HepG2 (cell line): ENCODE data around the gene GLB1L3. TPM values are rescaled to one million over a fixed set of nuclear protein-coding genes. Genes with fewer than 3 reads are reported as not detected.

Experiments
- BCLAF1 ChIP-seq: fragments of 450-650 bp; IDR thresholded peaks from 2 replicates; pipeline ENCODE4 v1.6.1; 2017; ENCODE audit warnings: mild to moderate bottlenecking
- DNMT3B ChIP-seq: conservative IDR thresholded peaks from 2 replicates; pipeline ENCODE4 v1.6.1; 2016; ENCODE audit warnings: missing biosample characterization, control low read depth
- FOXC1 ChIP-seq: sonication (generic); formaldehyde crosslinking; IDR thresholded peaks from 2 replicates; pipeline ENCODE4 v1.8.0; 2022; ENCODE audit warnings: mild to moderate bottlenecking, missing genetic modification reagents, borderline replicate concordance
- GATAD1 ChIP-seq: IDR thresholded peaks from 2 replicates; pipeline ENCODE4 v1.6.1; 2016; ENCODE audit warnings: missing genetic modification reagents, missing compliant biosample characterization
- HDAC1 ChIP-seq: sonication (generic); formaldehyde crosslinking; IDR thresholded peaks from 2 replicates; pipeline ENCODE4 v1.5.1; 2020; ENCODE audit warnings: mild to moderate bottlenecking, missing genetic modification reagents
- MATR3 ChIP-seq: sonication (generic); formaldehyde crosslinking; IDR thresholded peaks from 2 replicates; pipeline ENCODE4 v1.4.0; 2020; ENCODE audit warnings: missing genetic modification reagents
- MTF1 ChIP-seq: sonication (generic); formaldehyde crosslinking; IDR thresholded peaks from 2 replicates; pipeline ENCODE4 v1.5.0; 2020; ENCODE audit warnings: missing genetic modification reagents
- NFYB ChIP-seq: sonication (generic); formaldehyde crosslinking; IDR thresholded peaks from 2 replicates; pipeline ENCODE4 v1.4.0; 2020; ENCODE audit warnings: missing genetic modification reagents
- NR2F6 ChIP-seq, 2 experiments: IDR thresholded peaks; 2 replicates each; pipeline ENCODE4 v1.6.1; 2016; ENCODE audit warnings: antibody characterized with exemption in 1 of 2, mild to moderate bottlenecking in 1 of 2
- PHB2 ChIP-seq: fragments of 450-650 bp; IDR thresholded peaks from 2 replicates; pipeline ENCODE4 v1.6.1; 2018; ENCODE audit not compliant: partially characterized antibody
- PHF20 ChIP-seq: sonication (generic); formaldehyde crosslinking; IDR thresholded peaks from 2 replicates; pipeline ENCODE4 v1.5.0; 2020; ENCODE audit warnings: mild to moderate bottlenecking, missing genetic modification reagents
- SP2 ChIP-seq: sonication (generic); formaldehyde crosslinking; IDR thresholded peaks from 2 replicates; pipeline ENCODE4 v1.5.1; 2020; ENCODE audit warnings: mild to moderate bottlenecking, missing genetic modification reagents
- TCF7L2 ChIP-seq: IDR thresholded peaks from 2 replicates; pipeline ENCODE4 v1.6.1; 2011; ENCODE audit warnings: mild to moderate bottlenecking, low read depth, low read length, moderate library complexity
- THYN1 ChIP-seq: sonication (generic); formaldehyde crosslinking; IDR thresholded peaks from 2 replicates; pipeline ENCODE4 v1.8.1; 2023; ENCODE audit warnings: low read depth, mild to moderate bottlenecking, moderate library complexity, missing genetic modification reagents, borderline replicate concordance
- ZC3H4 ChIP-seq: sonication (generic); formaldehyde crosslinking; IDR thresholded peaks from 2 replicates; pipeline ENCODE4 v1.4.0; 2020; ENCODE audit warnings: missing genetic modification reagents, borderline replicate concordance
- ZFP62 ChIP-seq: sonication (generic); formaldehyde crosslinking; IDR thresholded peaks from 2 replicates; pipeline ENCODE4 v1.4.0; 2020; ENCODE audit warnings: missing genetic modification reagents
- ZNF10 ChIP-seq: sonication (generic); formaldehyde crosslinking; IDR thresholded peaks from 2 replicates; pipeline ENCODE4 v1.4.0; 2020; ENCODE audit warnings: mild to moderate bottlenecking, low read depth, missing genetic modification reagents, borderline replicate concordance
- ZNF615 ChIP-seq: sonication (generic); formaldehyde crosslinking; IDR thresholded peaks from 2 replicates; pipeline ENCODE4 v1.5.0; 2020; ENCODE audit warnings: mild to moderate bottlenecking, missing genetic modification reagents, borderline replicate concordance
- polyA plus RNA-seq, 8 experiments: library from polyadenylated mRNA; depleted of rRNA in 3 of 8; stranded (reverse) in 7 of 8; unstranded in 1 of 8; fragments of >200 nt; fragmentation: Illumina TruSeq in 4 of 8; extraction: Trizol in 4 of 8; gene quantifications; 2 replicates each; pipeline versions ENCODE4 v1.2.1 to v1.2.3, GENCODE V29; 2011 to 2016; ENCODE audit warnings: low read depth in 4 of 8, missing spikeins in 1 of 8, mixed read lengths in 1 of 8; ENCODE audit not compliant: insufficient read depth in 1 of 8
- total RNA-seq, 5 experiments: library from RNA; depleted of rRNA; stranded (reverse); fragments of >200 nt; fragmentation: Illumina TruSeq; extraction: Trizol; gene quantifications; 2 replicates each; pipeline ENCODE4 v1.2.3, GENCODE V29; 2016; ENCODE audit warnings: low read depth in 1 of 5
- TF ChIP-seq, protein P1 (sequence below): sonication (generic); formaldehyde crosslinking; IDR thresholded peaks from 2 replicates; pipeline ENCODE4 v1.5.0; 2020; ENCODE audit warnings: missing genetic modification reagents
- TF ChIP-seq, protein P2 (sequence below): sonication (generic); formaldehyde crosslinking; IDR thresholded peaks from 2 replicates; pipeline ENCODE4 v1.5.1; 2020; ENCODE audit warnings: mild to moderate bottlenecking, missing genetic modification reagents, moderate library complexity
- TF ChIP-seq, protein P3 (sequence below): sonication (generic); formaldehyde crosslinking; IDR thresholded peaks from 2 replicates; pipeline ENCODE4 v1.4.0; 2020; ENCODE audit warnings: low read depth, mild to moderate bottlenecking, missing genetic modification reagents
- TF ChIP-seq, protein P4 (sequence below): sonication (generic); formaldehyde crosslinking; IDR thresholded peaks from 2 replicates; pipeline ENCODE4 v1.4.0; 2020; ENCODE audit warnings: missing genetic modification reagents

GLB1L3 gene
- total and polyA plus RNA-seq, 2 of the 13 experiments (the other 11 are each of a cell fraction or from before 2014, with no cell fraction given): not detected

DNA sequence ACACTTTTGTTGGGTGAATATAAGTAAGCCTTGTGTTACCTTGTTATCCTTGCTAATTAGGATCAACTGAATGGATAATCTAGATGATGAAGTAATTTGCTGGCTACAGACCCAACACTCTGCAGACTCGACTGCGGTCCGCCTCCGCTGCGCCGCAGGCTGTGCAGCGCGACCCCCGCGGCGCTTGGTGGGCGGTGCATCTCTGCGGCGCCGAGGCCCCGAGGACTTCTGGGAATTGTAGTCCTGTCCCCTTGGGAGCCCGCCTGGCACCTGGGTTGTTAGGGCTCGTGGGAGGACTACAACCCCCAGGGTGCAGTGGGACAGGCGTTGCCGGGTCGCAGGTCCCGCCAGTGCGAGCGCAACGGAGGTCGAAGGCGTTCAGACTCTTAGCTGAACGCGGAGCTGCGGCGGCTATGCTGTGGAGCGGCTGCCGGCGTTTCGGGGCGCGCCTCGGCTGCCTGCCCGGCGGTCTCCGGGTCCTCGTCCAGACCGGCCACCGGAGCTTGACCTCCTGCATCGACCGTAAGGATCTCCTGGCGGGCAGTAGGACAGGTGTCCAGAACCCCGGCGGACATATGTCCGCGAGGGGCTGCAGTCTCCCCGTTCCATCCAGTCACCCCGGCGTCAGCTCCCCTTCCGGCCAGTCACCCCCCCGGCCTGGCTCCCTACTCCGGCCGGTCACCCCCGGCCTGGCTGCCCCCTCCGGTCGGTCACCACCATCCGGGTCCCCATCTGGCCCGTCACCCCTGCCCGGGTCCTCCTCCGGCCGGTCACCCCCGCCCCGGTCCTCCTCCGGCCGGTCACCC lies 22.8 kb upstream of the GLB1L3 start, which contains the start of the genes ACAD8 and THYN1 (continued):
- no peak for TF ChIP-seq MTF1 (CRISPR knock-in tag)
- TF ChIP-seq ZFP62: no peak; the same call in 1 of the 2 replicates
- TF ChIP-seq, protein P1, sequence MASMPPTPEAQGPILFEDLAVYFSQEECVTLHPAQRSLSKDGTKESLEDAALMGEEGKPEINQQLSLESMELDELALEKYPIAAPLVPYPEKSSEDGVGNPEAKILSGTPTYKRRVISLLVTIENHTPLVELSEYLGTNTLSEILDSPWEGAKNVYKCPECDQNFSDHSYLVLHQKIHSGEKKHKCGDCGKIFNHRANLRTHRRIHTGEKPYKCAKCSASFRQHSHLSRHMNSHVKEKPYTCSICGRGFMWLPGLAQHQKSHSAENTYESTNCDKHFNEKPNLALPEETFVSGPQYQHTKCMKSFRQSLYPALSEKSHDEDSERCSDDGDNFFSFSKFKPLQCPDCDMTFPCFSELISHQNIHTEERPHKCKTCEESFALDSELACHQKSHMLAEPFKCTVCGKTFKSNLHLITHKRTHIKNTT (CRISPR knock-in tag): no peak
- peak; percentile 91 for TF ChIP-seq GATAD1 (CRISPR knock-in tag)
- TF ChIP-seq DNMT3B (CRISPR knock-in tag): no peak
- no peak for TF ChIP-seq TCF7L2
- TF ChIP-seq, protein P2, sequence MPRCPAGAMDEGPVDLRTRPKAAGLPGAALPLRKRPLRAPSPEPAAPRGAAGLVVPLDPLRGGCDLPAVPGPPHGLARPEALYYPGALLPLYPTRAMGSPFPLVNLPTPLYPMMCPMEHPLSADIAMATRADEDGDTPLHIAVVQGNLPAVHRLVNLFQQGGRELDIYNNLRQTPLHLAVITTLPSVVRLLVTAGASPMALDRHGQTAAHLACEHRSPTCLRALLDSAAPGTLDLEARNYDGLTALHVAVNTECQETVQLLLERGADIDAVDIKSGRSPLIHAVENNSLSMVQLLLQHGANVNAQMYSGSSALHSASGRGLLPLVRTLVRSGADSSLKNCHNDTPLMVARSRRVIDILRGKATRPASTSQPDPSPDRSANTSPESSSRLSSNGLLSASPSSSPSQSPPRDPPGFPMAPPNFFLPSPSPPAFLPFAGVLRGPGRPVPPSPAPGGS (CRISPR knock-in tag): 0 out of 2 replicates have a peak, but pooled peaks have one; percentile 49
- TF ChIP-seq ZNF10 (CRISPR knock-in tag): no peak
- TF ChIP-seq BCLAF1: no peak
- TF ChIP-seq PHF20: peak; percentile 81
- TF ChIP-seq NR2F6 (IDR thresholded peaks at IDR 0.05): no peak
- TF ChIP-seq NR2F6 (CRISPR knock-in tag; IDR thresholded peaks at IDR 0.05): peak; percentile 19; the same call in 1 of the 2 replicates
- peak; percentile 66 for TF ChIP-seq HDAC1
- TF ChIP-seq SP2 (CRISPR knock-in tag): peak; percentile 29; the same call in 1 of the 2 replicates
- TF ChIP-seq PHB2: no peak
- TF ChIP-seq, protein P3, sequence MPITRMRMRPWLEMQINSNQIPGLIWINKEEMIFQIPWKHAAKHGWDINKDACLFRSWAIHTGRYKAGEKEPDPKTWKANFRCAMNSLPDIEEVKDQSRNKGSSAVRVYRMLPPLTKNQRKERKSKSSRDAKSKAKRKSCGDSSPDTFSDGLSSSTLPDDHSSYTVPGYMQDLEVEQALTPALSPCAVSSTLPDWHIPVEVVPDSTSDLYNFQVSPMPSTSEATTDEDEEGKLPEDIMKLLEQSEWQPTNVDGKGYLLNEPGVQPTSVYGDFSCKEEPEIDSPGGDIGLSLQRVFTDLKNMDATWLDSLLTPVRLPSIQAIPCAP (CRISPR knock-in tag): no peak
- no peak for TF ChIP-seq MATR3
- TF ChIP-seq, protein P4, sequence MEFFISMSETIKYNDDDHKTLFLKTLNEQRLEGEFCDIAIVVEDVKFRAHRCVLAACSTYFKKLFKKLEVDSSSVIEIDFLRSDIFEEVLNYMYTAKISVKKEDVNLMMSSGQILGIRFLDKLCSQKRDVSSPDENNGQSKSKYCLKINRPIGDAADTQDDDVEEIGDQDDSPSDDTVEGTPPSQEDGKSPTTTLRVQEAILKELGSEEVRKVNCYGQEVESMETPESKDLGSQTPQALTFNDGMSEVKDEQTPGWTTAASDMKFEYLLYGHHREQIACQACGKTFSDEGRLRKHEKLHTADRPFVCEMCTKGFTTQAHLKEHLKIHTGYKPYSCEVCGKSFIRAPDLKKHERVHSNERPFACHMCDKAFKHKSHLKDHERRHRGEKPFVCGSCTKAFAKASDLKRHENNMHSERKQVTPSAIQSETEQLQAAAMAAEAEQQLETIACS (CRISPR knock-in tag): no peak
- peak; percentile 65; the same call in 1 of the 2 replicates for TF ChIP-seq FOXC1 (CRISPR knock-in tag)
- TF ChIP-seq ZC3H4 (CRISPR knock-in tag): no peak
- no peak; the same call in 1 of the 2 replicates for TF ChIP-seq NFYB (CRISPR knock-in tag)
- no peak for TF ChIP-seq THYN1 (CRISPR knock-in tag)
- TF ChIP-seq ZNF615: no peak
